HG03066 (cell line): ENCODE data around the gene FANCC.

Source experiments
- ATAC-seq: cut with Tn5 transposase; IDR thresholded peaks from one replicate; pipeline ENCODE4 v1.9.1; 2021; ENCODE audit warnings: low read depth; ENCODE audit not compliant: unreplicated experiment

Gene FANCC

GRCh38 chr9:95090871-95091577 is 226.5 kb downstream of the FANCC start:
- no peak for ATAC-seq

- no peak for ATAC-seq
Observed at GRCh38 chr9:95090023-95090791, 227.3 kb downstream of the FANCC start.

- no peak for ATAC-seq
Observed at GRCh38 chr9:95089257-95090022, 228.1 kb downstream of the FANCC start.

GRCh38 chr9:95088421-95089161 is 228.9 kb downstream of the FANCC start:
- no peak for ATAC-seq

GRCh38 chr9:95087659-95088242 is 229.8 kb downstream of the FANCC start:
- no peak for ATAC-seq

DNA sequence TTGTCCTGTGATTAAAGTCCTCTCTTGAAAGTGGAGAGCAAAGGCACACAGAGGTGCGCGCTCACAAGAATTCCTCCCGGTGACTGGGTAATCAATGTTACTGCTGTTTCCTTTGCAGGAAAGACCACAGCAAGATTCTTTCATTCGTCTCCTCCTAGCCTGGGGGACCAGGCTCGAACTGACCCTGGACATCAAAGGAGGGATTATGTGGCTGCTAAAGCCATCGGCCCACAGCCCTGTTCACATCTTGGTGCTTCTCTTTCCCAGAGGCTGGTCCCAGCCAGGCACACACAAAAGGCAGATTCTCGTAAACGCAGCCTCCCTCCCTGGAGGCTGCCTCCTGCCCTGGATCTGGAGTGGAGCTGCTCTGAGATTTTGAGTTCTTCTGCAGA is 230.9 kb downstream of the FANCC start:
- ATAC-seq, result no peak

GRCh38 chr9:95085861-95086563 is 231.5 kb downstream of the FANCC start:
- no peak for ATAC-seq

- ATAC-seq, result no peak
Observed at GRCh38 chr9:95085036-95085770, 232.3 kb downstream of the FANCC start.

- no peak for ATAC-seq
Observed at GRCh38 chr9:95084254-95084934, 233.1 kb downstream of the FANCC start.

GRCh38 chr9:95083086-95083768 is 234.3 kb downstream of the FANCC start:
- ATAC-seq, result no peak

DNA sequence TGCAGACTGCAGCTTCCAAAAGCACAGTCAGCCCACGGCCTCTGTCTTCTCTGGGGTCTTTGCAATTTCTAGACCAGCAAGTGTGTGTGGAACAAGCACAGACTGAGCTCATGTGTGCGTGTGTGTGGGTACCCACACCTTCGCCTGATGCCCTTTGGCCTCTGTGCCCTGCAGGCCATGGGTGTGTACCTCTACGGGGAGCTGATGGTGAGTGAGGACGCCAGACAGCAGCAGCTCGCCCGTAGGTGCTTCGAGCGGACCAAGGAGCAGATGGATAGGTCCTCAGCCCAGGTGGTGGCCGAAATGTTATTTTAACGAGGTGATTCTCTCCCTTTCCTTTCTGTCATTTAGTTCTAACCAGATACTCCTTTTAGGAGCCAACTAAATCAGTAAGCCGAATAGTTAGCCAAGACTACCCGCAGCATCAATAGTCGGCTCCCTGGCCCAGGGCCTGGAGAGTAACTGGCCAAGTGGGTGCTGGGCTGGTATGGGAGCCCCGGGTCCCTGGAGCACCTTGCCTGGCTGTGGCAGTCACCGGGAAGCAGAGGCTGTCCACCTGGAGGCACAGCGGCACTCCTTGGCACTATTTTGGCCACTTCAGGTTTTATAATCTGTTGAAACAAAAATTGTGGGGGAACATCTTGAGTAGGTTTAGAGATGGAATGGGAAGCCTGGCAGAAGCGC is 235.0 kb downstream of the FANCC start:
- no peak for ATAC-seq

- ATAC-seq, result no peak
Observed at GRCh38 chr9:95081998-95082397, 235.5 kb downstream of the FANCC start.

GRCh38 chr9:95080961-95081647 is 236.4 kb downstream of the FANCC start:
- ATAC-seq, result no peak

DNA sequence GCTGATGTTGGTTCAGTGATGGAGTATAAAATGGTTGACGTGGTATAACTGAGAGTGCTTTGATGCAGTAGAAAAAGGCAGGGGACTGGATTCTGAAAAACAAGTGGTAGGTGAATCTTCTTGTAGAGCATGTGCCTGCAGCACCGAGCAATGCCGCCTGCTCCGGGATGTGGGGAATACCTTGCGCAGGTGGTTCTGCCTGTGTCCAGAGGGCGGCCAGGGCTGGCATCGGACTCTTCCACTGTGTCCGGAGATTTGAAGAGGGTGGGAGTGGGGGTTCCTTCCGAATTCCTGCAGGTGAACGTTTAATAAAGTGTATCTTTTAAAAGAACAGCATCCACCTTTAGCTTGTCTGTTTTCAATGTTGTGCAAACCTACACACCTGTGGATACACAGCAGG is 238.0 kb downstream of the FANCC start:
- ATAC-seq, result no peak

- no peak for ATAC-seq
Observed at GRCh38 chr9:95078939-95079338, 238.6 kb downstream of the FANCC start.

DNA sequence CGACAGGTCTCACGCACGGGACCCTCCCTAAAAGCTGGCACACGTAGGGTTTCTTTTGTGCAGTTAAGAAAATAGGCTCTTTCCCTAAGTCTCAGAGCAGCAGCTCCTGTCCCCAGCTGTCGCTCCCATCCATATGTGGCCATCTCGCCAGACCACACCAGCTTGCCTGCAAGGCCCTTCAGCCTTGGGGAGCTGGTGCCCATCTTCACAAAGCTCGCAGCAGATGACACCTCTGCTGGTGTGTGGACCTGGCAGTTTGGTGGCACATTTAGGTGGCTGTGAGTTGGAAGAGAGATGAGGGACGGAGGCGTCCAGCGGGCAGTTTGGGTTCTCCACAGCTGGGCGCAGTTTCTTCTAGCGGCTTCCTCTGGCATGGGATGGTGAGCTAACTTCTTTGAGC is 239.0 kb downstream of the FANCC start:
- ATAC-seq, result no peak
